ENCODE measurements around the gene APBB1.
"Not testable (repeated sequence)": the region's sequence is repeated elsewhere in the genome, so short reads cannot be mapped to it uniquely, and the experiment has no call there.

APBB1 gene

GRCh38 chr11:6417907-6418556 is 862 bp downstream of the APBB1 start:
- no peak for DNase-seq (ENCODE audit: low read depth in 2 of 2)

- no peak for DNase-seq (ENCODE audit: low read depth in 2 of 2)
Observed at GRCh38 chr11:6415797-6416196, 3.1 kb downstream of the APBB1 start.

DNA sequence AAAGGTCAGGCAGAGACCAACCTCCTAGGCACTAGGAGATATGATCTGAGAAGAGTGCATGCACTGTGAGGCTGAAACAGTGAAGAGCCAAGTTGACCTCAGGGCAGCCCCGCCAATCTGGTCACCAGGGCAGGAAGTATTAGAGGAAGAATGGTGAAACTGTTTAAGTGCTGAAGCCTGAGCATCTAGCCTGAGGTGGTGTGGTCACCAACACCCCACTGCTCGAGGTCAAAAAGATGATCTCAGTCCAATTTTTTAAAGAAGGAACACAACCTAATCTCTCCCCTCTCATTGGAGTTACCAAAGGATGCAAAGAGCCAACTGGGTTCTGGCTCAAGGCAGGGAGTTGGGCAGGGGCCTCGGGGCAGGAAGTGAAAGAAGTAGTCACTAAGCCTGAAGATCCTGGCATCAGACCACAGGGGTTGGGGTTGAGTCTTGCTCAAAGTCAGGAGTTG is 4.0 kb downstream of the APBB1 start:
- DNase-seq (ENCODE audit: low read depth in 2 of 2) = no peak

DNA sequence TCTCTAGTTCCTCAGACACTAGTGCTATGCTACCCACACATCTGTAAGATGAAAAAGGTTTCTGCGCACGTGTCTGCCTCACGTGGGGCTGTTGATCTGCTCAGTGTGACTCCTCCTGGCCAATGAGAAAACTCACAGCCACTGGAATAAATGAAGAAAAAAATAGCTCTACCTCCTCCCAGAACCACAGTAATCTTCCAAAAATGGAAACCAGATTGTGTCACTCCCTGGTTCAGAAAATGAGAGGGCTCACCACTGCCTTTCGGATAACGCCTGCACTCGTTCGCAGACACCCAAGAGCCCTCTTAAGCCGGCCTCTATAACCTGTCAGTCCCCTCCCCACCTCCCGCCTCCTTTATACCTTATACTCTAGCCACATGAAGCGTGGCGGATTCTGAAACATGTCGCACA is 5.1 kb downstream of the APBB1 start:
- DNase-seq (ENCODE audit: low read depth in 2 of 2) = no peak

- no peak for DNase-seq (ENCODE audit: low read depth in 2 of 2)
Observed at GRCh38 chr11:6411594-6412031, 7.3 kb downstream of the APBB1 start.

- no peak for DNase-seq (ENCODE audit: low read depth in 2 of 2)
Observed at GRCh38 chr11:6410695-6411430, 8.0 kb downstream of the APBB1 start.

- no peak for DNase-seq (ENCODE audit: low read depth in 2 of 2)
Observed at GRCh38 chr11:6406370-6406769, 12.5 kb downstream of the APBB1 start.

DNA sequence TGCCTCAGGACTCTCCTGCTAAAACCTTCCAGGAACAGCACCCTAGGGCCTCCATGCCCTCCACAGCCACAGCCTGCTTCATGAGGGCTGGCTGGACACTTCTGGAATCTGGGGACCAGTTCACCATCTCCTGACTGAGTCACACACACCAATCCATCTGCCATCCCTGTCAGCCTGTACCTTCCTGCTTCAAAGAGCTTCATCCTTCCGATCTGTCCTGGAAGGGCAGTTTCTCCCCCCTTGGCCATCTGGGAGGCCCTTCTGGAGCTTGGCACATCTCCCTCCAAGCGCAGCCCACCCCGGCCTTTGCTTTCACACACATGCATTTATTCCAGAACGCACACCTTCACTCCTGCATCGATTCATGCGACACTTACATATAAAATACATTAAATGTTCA is 13.0 kb downstream of the APBB1 start:
- DNase-seq (ENCODE audit: low read depth in 2 of 2) = no peak

- DNase-seq (ENCODE audit: low read depth in 2 of 2) = no peak
Observed at GRCh38 chr11:6405052-6405667, 13.7 kb downstream of the APBB1 start.

GRCh38 chr11:6404342-6405051 is 14.4 kb downstream of the APBB1 start:
- DNase-seq (ENCODE audit: low read depth in 2 of 2) = no peak

DNA sequence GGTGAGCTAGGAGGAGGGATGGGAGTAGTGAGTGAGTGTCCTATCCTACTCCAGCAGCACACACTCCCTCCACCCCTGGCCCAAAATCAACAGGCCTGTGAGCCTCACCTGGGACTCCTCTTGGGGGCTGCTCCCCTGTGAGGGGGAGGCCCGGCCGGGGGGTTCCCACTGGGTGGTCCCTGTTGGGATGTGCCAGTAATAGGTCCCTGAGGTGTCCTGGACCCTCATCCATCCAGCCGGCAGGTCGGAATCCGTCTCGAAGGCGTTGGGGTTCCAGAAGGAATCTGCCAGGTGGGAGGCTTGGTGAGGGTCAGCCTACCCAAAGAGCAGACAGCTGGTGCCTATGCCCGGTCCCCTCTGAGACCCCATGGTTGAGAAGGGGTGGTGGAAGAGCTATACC is 15.4 kb downstream of the APBB1 start:
- no peak for DNase-seq (ENCODE audit: low read depth in 2 of 2)

- no peak for DNase-seq (ENCODE audit: low read depth in 2 of 2)
Observed at GRCh38 chr11:6402561-6402981, 16.3 kb downstream of the APBB1 start.

DNA sequence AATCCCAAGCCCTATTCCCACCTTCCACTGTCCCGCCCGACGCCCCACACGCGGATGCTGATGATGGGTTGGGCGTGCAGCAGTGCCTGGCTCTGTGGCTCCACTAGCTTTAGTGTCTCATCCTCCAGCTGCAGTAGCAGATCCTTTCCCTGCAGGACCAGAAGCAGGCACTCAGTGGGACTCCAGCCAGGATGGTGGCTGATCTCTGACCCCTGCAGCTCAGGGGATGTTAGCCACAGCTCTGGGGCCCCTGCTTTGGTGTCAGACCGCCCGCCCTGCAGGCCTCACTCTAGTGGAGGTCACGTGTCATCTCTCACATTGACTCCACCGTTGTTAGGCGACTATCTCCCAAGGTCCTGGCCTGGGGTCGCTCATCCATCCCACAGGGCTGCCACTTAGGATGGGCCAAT is 16.8 kb downstream of the APBB1 start:
- DNase-seq (ENCODE audit: low read depth in 2 of 2) = no peak

GRCh38 chr11:6401464-6401863 is 17.4 kb downstream of the APBB1 start:
- no peak for DNase-seq (ENCODE audit: low read depth in 2 of 2)

GRCh38 chr11:6400431-6401345 is 18.2 kb downstream of the APBB1 start:
- no peak for DNase-seq (ENCODE audit: low read depth in 2 of 2)

DNA sequence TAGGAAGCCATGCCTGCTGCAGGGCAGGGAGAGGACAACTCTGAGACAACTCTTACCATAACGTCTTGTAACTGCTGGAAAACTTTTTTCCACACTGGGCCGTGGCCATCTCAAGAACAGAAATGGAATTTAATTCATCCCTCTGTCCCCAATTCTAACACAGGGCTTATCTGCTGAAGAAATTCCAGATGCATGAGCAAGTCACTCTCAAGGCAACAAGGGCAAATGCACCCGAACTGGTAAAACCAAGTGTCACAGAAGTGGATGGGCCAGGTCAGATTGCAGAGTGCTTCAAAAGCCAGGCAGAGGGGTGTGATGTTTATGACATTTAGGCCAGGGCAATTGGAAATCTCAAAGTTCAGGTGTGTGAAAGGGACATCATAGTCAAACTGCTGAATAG is 21.3 kb downstream of the APBB1 start:
- no peak for DNase-seq (ENCODE audit: low read depth in 2 of 2)

GRCh38 chr11:6397156-6397555 is 21.7 kb downstream of the APBB1 start:
- no peak for DNase-seq (ENCODE audit: low read depth in 2 of 2)

GRCh38 chr11:6395470-6396060 is 23.3 kb downstream of the APBB1 start:
- DNase-seq (ENCODE audit: low read depth in 2 of 2) = no peak

DNA sequence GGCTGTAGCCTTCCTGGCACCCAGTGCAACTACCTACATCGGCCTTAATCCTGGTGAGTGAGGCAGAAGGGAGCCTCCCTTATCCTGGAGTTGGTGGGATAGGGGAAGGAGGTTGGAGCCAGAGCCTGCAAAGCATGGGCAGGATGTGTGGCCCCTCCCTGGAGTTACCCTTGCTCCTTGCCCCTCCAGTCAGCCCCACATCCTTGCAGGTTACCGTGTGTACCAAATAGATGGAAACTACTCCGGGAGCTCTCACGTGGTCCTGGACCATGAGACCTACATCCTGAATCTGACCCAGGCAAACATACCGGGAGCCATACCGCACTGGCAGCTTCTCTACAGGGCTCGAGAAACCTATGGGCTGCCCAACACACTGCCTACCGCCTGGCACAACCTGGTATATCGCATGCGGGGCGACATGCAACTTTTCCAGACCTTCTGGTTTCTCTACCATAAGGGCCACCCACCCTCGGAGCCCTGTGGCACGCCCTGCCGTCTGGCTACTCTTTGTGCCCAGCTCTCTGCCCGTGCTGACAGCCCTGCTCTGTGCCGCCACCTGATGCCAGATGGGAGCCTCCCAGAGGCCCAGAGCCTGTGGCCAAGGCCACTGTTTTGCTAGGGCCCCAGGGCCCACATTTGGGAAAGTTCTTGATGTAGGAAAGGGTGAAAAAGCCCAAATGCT is 24.8 kb downstream of the APBB1 start:
- DNase-seq (ENCODE audit: low read depth in 2 of 2) = no peak

DNA sequence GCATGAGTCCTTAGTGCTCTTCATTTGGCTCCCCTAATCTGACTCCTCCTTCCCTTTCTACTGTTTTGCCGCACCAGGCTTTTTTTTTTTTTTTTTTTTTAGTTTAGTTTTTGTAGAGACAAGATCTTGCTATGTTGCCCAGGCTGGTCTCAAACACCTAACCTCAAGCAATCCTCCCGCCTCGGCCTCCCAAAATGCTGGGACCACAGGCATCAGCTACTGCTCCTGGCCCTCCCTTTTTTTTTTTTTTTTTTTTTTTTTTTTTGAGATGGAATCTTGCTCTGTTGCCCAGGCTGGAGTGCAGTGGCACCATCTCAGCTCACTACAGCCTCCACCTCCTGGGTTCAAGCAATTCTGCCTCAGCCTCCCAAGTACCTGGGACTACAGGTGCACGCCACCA is 26.6 kb downstream of the APBB1 start:
- DNase-seq (ENCODE audit: low read depth in 2 of 2) = not testable (repeated sequence)
